Measurements from ENCODE around the gene PTPN20.

The PTPN20 gene

GRCh38 chr10:47049056-47049851 lies 138.0 kb downstream of the PTPN20 start:
- DNase-seq = no peak

- no peak for DNase-seq
Observed at GRCh38 chr10:47049906-47050305, 138.7 kb downstream of the PTPN20 start.

GRCh38 chr10:47050618-47051455 lies 139.6 kb downstream of the PTPN20 start:
- DNase-seq = no peak

GRCh38 chr10:47051741-47052238 lies 140.6 kb downstream of the PTPN20 start:
- DNase-seq = no peak

All from activated CD4-positive, alpha-beta T cell treated with anti-CD3 and anti-CD28 coated beads for 4 hours (primary cell).